HG03175 (cell line): ENCODE data around the gene PREX1.

Source experiments
- ATAC-seq: cut with Tn5 transposase; IDR thresholded peaks from one replicate; pipeline ENCODE4 v1.9.1; 2021; ENCODE audit warnings: mild to moderate bottlenecking, moderate library complexity; ENCODE audit not compliant: unreplicated experiment

The PREX1 gene

GRCh38 chr20:48597521-48598302, 230.1 kb downstream of the PREX1 start:
- no peak for ATAC-seq

DNA sequence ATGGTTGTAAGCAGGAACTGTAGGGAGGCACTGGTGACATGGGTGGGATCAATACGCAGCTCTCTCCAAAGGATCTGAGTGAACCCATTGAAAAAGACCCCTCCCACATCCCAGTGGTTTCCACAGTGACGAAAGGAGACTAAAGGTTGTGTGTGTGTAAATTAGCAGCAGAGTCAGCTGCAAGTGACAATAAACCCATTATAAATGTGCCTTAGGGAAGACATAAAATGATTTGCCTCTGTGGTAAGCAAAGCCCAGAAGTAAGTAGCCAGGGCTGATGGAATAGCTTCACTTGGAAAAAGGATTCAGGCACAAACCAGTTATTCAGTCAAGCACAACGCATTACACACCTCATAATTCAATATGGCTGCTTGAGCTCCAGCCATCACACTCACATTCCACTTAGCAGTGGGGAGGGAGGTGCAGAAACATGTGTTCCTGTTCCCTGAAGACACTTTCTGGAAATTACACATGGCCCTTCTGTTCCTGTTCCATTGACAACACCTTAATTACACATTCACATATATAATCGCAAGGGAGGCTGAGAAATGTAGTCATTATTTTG, 231.4 kb downstream of the PREX1 start:
- ATAC-seq = no peak

GRCh38 chr20:48595495-48596333, 232.1 kb downstream of the PREX1 start:
- ATAC-seq = no peak

DNA sequence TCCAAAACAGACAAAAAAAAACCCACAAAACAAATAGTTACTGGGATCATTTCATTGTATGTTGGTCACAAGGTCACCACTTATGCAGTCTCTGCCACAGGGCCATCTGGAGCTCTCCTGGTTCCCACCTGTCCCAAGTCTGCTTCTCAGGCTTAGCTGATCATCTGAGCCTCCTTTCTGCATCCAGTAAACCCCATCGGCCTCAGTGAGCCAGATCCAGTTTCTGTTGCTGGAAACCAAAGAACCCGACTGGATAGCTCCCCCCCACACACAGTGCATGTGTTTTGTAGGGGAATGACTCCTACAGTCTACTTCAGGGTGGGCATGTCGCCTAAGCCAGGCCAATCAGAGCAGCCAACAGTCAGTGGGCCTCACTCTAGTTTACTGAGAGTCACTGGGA, 233.3 kb downstream of the PREX1 start:
- no peak for ATAC-seq

- ATAC-seq = no peak
Measured at GRCh38 chr20:48592107-48592940, 235.5 kb downstream of the PREX1 start.

DNA sequence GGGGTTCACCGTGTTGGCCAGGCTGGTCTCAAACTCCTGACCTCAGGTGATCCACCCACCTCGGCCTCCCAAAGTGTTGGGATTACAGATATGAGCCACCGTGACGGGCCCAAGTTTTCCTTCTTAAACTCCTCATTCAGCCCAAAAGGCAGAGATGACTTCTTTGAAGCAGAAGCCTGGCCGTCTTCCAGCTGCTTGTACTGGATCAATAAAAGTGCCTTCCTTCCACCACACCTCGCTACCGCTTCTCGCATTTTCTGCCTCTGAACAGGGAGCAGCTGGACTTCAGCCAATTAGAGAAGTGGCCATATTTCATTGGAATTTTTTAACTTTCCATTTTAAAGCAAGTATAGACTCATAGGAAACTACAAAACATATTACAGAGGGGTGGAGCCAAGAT, 241.1 kb downstream of the PREX1 start:
- ATAC-seq = no peak

DNA sequence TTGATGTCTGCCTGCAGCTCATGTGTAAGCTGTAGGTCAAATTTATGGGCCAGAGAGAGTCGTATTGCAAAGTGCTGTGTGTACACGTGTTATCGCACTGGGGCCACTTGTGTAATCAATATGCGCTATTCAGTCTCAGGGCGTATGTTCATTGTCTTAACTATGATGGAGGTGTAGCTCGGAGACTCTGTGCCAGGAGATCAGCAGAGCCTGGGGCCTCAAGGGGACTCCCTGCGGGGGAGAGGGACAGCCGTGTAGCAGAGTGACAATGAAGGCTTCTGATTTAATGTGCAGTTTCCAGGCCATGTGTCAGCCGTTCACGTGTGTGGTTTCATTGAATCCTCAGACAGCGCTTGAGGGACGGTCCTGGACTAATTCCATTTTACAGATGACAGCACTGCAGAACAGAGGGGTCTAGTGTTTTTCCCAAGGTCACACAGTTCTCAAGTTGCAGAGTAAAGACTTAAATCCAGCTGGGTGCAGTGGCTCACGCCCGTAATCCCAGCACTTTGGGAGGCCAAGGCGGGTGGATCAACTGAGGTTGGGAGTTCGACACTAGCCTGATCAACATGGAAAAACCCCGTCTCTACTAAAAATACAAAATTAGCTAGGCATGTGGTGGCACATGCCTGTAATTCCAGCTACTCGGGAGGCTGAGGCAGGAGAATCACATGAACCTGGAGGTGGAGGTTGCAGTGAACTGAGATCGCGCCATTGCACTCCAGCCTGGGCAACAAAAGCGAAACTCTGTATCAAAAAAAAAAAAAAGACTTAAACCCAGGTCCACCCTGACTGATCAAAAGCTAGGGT, 242.5 kb downstream of the PREX1 start:
- ATAC-seq = no peak

DNA sequence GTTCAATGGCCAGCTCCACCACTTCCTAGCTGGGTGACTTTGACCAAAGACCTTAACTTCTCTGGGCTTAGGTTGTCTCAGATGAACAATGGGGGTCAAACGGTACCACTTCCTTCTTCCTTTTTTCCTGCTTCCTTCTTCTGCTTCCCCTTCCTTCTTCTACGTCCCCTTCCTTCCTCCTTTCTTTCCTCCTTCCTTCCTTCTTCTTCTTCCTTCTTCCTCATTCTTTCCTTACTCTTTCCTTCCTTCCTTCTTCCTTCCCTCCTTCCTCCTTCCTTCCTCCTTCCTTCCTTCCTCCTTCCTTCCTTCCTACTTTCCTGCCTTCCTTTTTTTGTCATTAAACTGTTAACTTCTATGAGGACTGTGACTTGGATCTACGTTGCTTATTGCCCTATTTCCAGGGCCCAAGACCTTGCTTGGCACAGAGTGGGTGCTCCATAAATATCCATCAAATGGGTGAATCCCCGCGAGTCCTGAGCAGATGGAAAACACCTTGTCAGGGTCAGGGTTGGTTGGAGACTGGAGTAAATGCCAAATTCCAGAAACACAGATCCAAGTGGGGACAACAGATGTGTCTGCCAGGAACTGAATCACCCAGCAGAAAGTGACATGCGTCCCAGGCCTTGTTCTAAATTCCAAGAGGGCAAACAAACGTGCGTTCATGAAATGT, 243.3 kb downstream of the PREX1 start:
- ATAC-seq = no peak

DNA sequence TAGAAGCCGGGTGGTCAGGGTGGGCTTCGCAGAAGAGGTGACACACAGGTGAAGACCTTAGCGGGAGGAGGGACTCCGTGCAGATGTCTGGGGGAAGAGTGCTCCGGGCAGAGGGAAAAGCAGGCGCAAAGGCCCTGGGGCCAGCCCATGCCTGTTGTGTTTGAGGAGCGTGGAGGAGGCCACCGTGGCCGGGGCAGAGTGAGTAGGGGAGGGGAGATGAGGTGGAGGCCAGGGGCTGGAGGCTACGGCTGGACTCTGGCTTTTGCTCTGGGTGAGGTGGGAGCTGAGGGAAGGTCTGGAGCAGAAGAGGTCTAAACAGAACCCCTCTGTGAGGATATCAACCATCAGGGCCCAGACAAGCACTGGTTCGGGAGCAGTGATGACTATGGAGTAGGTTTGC, 244.0 kb downstream of the PREX1 start:
- ATAC-seq = no peak

DNA sequence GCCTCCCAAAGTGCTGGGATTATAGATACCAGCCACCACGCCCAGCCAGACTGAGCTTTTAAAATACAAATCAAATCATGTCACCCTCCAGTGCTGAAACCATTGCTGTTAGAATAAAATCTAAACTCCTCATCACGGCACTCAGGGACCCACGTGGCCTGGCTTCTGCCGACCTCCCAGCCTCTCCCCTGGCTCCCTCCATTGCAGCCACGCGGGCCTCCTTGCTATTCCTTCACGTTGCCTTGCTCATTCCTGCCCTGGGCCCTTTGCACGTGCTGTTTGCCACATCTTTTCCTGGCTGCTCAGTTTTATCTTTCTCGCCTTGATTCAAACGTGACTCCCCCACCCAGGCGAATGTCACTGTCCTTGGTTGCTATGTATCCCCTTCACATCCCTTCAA, 244.6 kb downstream of the PREX1 start:
- no peak for ATAC-seq

DNA sequence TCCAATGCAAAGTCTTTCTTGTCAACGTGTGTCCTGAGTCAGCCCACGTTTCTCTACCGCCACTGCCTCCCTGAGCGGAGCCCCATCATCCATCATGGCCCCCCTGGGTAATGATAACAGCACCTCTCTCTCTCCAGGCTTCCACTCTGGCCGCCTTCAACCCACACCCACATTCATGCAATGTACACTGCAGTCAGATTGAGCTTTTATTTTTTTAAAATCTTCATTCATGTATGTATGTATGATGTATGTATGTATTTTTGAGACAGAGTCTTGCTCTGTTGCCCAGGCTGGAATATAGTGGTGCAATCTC, 245.2 kb downstream of the PREX1 start:
- no peak for ATAC-seq

GRCh38 chr20:48581167-48581566, 246.6 kb downstream of the PREX1 start:
- no peak for ATAC-seq

DNA sequence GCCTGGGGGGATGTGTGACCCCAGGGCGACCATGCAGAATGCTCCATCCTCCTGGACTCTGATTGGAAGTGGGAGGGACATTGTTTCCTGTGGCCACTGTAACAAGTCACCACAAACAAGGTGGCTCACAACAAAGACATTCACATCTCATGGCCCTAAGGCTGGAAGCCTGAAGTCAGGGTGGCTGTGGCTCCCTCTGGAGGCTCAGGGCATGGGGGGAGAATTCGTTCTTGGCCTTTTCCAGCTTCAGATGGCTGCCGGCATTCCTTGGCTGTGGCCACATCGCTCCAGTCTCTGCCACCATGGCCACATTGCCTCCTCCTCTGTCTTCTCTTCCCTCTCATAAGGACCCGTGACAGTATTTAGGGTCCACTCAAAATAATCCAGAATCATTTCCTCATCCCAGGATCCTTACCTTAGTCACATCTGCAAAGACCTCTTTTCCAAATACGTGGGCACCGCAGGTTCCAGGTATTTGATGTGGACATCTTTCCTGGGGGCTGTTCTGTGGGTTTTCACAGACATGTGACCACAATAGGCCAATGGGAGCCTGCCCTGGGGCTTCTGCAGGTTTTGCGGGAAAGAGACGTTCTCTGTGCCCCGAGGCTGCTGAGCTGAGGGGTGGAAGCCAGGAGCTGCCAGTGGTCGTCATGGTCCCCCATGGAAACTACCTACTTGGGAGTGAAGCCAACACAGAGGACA, 249.3 kb downstream of the PREX1 start:
- no peak for ATAC-seq

DNA sequence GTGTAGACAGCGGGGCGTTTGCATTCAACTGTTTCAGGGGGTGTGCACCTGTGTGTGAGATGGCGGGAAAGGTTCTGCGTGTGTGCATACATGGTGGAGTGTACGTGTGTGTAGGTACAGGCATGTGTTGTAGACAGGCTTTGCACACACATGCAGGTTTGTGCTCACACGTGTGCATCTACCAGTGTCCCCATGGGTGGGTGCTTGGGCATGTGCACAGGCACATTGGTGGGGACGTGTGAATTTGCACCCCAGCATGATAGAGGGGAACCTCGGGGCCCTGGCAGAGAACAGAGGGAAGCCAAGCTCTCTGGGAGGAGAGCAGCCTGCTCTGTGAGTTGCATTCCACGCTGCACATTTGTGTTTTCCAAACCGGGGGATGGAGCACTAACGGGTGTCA, 250.2 kb downstream of the PREX1 start:
- ATAC-seq = no peak

GRCh38 chr20:48574383-48574782, 253.4 kb downstream of the PREX1 start:
- no peak for ATAC-seq
